Measurements from ENCODE around the gene CHCHD3.

- TF ChIP-seq CTCF (IDR thresholded peaks at IDR 0.05; ENCODE audit: low read depth, low read length), result no peak
- TF ChIP-seq EZH2phosphoT487 (IDR thresholded peaks at IDR 0.05; ENCODE audit: low read depth), result no peak
These were observed 134.9 kb downstream of the CHCHD3 start for GRCh38 chr7:132947011-132947410.
